GM15510 (cell line): ENCODE measurements around the gene MAP3K20.

Experiments
- POLR2A ChIP-seq: IDR thresholded peaks from 3 replicates; pipeline ENCODE4 v1.6.1; 2011; ENCODE audit warnings: borderline replicate concordance; ENCODE audit not compliant: insufficient read length; ENCODE audit errors: extremely low read depth

MAP3K20 gene

GRCh38 chr2:173254659-173255058 is 179.0 kb downstream of the MAP3K20 start:
- TF ChIP-seq POLR2A = no peak

GRCh38 chr2:173258701-173259100 is 183.1 kb downstream of the MAP3K20 start:
- no peak for TF ChIP-seq POLR2A

GRCh38 chr2:173264151-173264550 is 188.5 kb downstream of the MAP3K20 start:
- TF ChIP-seq POLR2A = no peak

GRCh38 chr2:173264603-173265366 is 189.1 kb downstream of the MAP3K20 start:
- no peak for TF ChIP-seq POLR2A

GRCh38 chr2:173271135-173271534 is 195.5 kb downstream of the MAP3K20 start:
- TF ChIP-seq POLR2A = no peak

GRCh38 chr2:173271825-173272224 is 196.2 kb downstream of the MAP3K20 start:
- no peak for TF ChIP-seq POLR2A

GRCh38 chr2:173272849-173273248 is 197.2 kb downstream of the MAP3K20 start:
- no peak for TF ChIP-seq POLR2A

GRCh38 chr2:173278794-173279526 is 203.3 kb downstream of the MAP3K20 start:
- TF ChIP-seq POLR2A = no peak

GRCh38 chr2:173279527-173279868 is 203.9 kb downstream of the MAP3K20 start:
- TF ChIP-seq POLR2A = no peak

GRCh38 chr2:173280853-173281252 is 205.2 kb downstream of the MAP3K20 start:
- no peak for TF ChIP-seq POLR2A

GRCh38 chr2:173282795-173283545 is 207.3 kb downstream of the MAP3K20 start:
- TF ChIP-seq POLR2A = no peak

GRCh38 chr2:173286153-173286809 is 210.6 kb downstream of the MAP3K20 start:
- no peak for TF ChIP-seq POLR2A

- no peak for TF ChIP-seq POLR2A
These were observed 211.9 kb downstream of the MAP3K20 start for GRCh38 chr2:173287594-173287993.

- TF ChIP-seq POLR2A = no peak
These were observed 212.9 kb downstream of the MAP3K20 start for GRCh38 chr2:173288561-173288960.

GRCh38 chr2:173290046-173290445 is 214.4 kb downstream of the MAP3K20 start:
- no peak for TF ChIP-seq POLR2A
